ENCODE data around the gene PMIS2.

PMIS2 gene

GRCh38 chr19:35633727-35634440 is 47.9 kb downstream of the PMIS2 start:
- in situ Hi-C loops (cut with HindIII; ENCODE audit: low pct_ligation_motif_present, low sequenced_read_pairs) = no loop called here
- TF ChIP-seq CTCF (IDR thresholded peaks at IDR 0.05; ENCODE audit: low read depth, low read length, missing control alignments) = no peak
- Histone ChIP-seq H3K27ac (no peak overlapping the region), H3K4me3 (ENCODE audit: low read depth, low read length) (no peak overlapping the region), H3K27me3 (replicated peaks) (no peaks in the 10 kb centered on the region), H3K36me3 (replicated peaks) (peaks cover 71% of the 10 kb centered on the region)
- DNase-seq = no peak

- no peak overlapping the region for H3K27ac ChIP-seq
- no peaks in the 10 kb centered on the region for H3K27me3 ChIP-seq (replicated peaks)
- TF ChIP-seq CTCF (IDR thresholded peaks at IDR 0.05; ENCODE audit: low read depth, low read length, missing control alignments) = no peak
- DNase-seq = no peak
- H3K36me3 ChIP-seq (replicated peaks) = peaks cover 57% of the 10 kb centered on the region
- in situ Hi-C loops (cut with HindIII; ENCODE audit: low pct_ligation_motif_present, low sequenced_read_pairs) = no loop called here
- no peak overlapping the region for H3K4me3 ChIP-seq (ENCODE audit: low read depth, low read length)
These were observed 50.7 kb downstream of the PMIS2 start for GRCh38 chr19:35636651-35637050.
